CD4-positive, alpha-beta T cell (primary cell): ENCODE measurements around the gene SLC12A3. TPM values are rescaled to one million over a fixed set of nuclear protein-coding genes. Genes with fewer than 3 reads are reported as not detected.

Source experiments
- ATAC-seq: fragments of 200-7000 bp; cut with Tn5 transposase; one replicate; pipeline ENCODE4 v1.10.0; 2022; ENCODE audit warnings: mild to moderate bottlenecking; ENCODE audit not compliant: poor library complexity
- CTCF ChIA-PET: fragments of 350-600 bp; sonication (Branson Sonifier 250); formaldehyde crosslinking; loops from one replicate; lab custom pipeline; 2021; ENCODE audit warnings: antibody characterized with exemption, inconsistent platforms; lab: Charles Lee
- POLR2A ChIA-PET: fragments of 350-600 bp; sonication (Branson Sonifier 250); formaldehyde crosslinking; loops from one replicate; lab custom pipeline; 2021; ENCODE audit warnings: antibody characterized with exemption, inconsistent platforms; lab: Charles Lee
- DNase-seq, 14 experiments: peaks; one replicate each; pipeline ENCODE4 v3.0.0-alpha.2; 2013 to 2020; ENCODE audit warnings: mixed read lengths in 2 of 14
- H3K27ac ChIP-seq, 2 donors: one replicate each; pipeline versions ENCODE4 v1.5.1 to v1.7.0; 2013; ENCODE audit warnings: low read length in 2 of 2, low read depth in 1 of 2, mild to moderate bottlenecking in 1 of 2
- H3K27me3 ChIP-seq, 2 experiments: 1 replicate in 1 of 2; 2 replicates in 1 of 2; pipeline versions ENCODE4 v1.6.1 to v1.7.0; 2013; ENCODE audit warnings: low read length in 2 of 2, control low read depth in 1 of 2, mild to moderate bottlenecking in 1 of 2, moderate library complexity in 1 of 2; ENCODE audit not compliant: insufficient read depth in 2 of 2, control insufficient read depth in 1 of 2
- H3K36me3 ChIP-seq: one replicate; pipeline ENCODE4 v1.6.1; 2013; ENCODE audit warnings: low read length, control low read depth; ENCODE audit not compliant: insufficient read depth
- H3K4me1 ChIP-seq: one replicate; pipeline ENCODE4 v1.6.1; 2013; ENCODE audit warnings: low read length, control low read depth; ENCODE audit not compliant: insufficient read depth
- H3K4me3 ChIP-seq: one replicate; pipeline ENCODE4 v1.5.1; 2013; ENCODE audit warnings: mild to moderate bottlenecking, low read length, moderate library complexity
- H3K9me3 ChIP-seq, 2 experiments: 1 replicate in 1 of 2; 2 replicates in 1 of 2; pipeline versions ENCODE4 v1.6.1 to v1.7.0; 2013; ENCODE audit warnings: low read length in 2 of 2, mild to moderate bottlenecking in 2 of 2, control low read depth in 1 of 2, moderate library complexity in 1 of 2; ENCODE audit not compliant: control insufficient read depth in 1 of 2, insufficient read depth in 1 of 2
- H3K27ac Mint-ChIP-seq: one replicate; pipeline ENCODE4 v1.8.0; 2020; ENCODE audit warnings: mixed read lengths
- H3K27me3 Mint-ChIP-seq: one replicate; pipeline ENCODE4 v1.8.0; 2021; ENCODE audit warnings: mixed read lengths
- H3K36me3 Mint-ChIP-seq: one replicate; pipeline ENCODE4 v1.8.0; 2021; ENCODE audit warnings: low read depth, mixed read lengths
- H3K4me1 Mint-ChIP-seq: one replicate; pipeline ENCODE4 v1.8.0; 2021; ENCODE audit warnings: low read depth, mixed read lengths
- H3K4me3 Mint-ChIP-seq: one replicate; pipeline ENCODE4 v1.8.0; 2020; ENCODE audit warnings: mild to moderate bottlenecking, mixed read lengths
- H3K9me3 Mint-ChIP-seq: one replicate; pipeline ENCODE4 v1.8.0; 2020; ENCODE audit warnings: mixed read lengths
- intact Hi-C, 2 experiments: fragments of 100-400 bp; cut with DNase I in 1 of 2; cut with micrococcal nuclease in 1 of 2; formaldehyde crosslinking; loops; one replicate each; pipeline versions ENCODE4 v1.15.1 to v1.9.0; 2023 to 2025; cut with DNase I, micrococcal nuclease
- total RNA-seq, 174 experiments: library from RNA in 2 of 174; stranded (reverse) in 2 of 174; gene quantifications; one replicate each; pipeline ENCODE4 v1.2.3 and lab custom pipeline; 2021 to 2026
- TF ChIP-seq, protein P1 (sequence below): fragments of 200-600 bp; IDR thresholded peaks from one replicate; pipeline ENCODE4 v1.8.0; 2022; ENCODE audit warnings: antibody characterized with exemption, mild to moderate bottlenecking

SLC12A3 gene
- total RNA-seq, 2 experiments from 2014 or later = not detected

DNA sequence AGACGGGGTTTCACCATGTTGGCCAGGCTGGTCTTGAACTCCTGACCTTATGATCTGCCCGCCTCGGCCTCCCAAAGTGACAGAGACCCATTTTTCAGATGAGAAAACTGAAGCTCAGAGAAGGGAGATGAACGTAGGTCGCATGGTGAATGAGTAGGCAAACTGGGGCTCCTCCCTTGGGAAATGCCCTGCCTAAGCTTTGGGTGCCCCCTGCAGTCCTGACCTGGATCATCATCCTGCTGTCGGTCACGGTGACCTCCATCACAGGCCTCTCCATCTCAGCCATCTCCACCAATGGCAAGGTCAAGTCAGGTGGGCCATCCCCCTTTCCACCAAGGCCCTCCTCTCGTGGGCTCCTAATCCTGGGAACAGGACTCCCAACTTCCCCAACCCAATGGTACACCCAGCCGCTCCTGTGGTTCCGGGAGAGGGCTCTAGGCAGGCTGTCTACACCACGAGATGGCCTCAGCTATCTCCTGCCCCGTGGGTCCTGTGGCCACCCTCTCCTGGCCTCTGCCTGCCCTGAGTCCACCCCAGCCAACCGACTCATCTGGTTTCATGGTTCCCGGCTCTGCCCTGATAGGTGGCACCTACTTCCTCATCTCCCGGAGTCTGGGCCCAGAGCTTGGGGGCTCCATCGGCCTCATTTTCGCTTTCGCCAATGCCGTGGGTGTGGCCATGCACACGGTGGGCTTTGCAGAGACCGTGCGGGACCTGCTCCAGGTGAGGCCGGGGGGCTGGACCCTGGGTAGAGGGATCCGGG lies 4.7 kb downstream of the SLC12A3 start:
- Mint-ChIP-seq H3K36me3 (no peaks in the 10 kb centered on the region), H3K27me3 (no peaks in the 10 kb centered on the region), H3K9me3 (no peaks in the 10 kb centered on the region), H3K4me3 (no peak overlapping the region), H3K27ac (no peak overlapping the region), H3K4me1 (peaks cover 6% of the 10 kb centered on the region)
- H3K36me3 ChIP-seq = no peaks in the 10 kb centered on the region
- no peak overlapping the region for H3K4me3 ChIP-seq
- intact Hi-C loops = loop anchor here (5.0 to 10.0 kb wide), 4 partner anchors 63 to 298 kb away; partner anchors contain the start of gene HERPUD1 (in 2 of the 2)
- H3K27ac ChIP-seq = no peak overlapping the region
- no peaks in the 10 kb centered on the region for H3K27me3 ChIP-seq
- H3K4me1 ChIP-seq = peaks cover 15% of the 10 kb centered on the region
- TF ChIP-seq, protein P1, sequence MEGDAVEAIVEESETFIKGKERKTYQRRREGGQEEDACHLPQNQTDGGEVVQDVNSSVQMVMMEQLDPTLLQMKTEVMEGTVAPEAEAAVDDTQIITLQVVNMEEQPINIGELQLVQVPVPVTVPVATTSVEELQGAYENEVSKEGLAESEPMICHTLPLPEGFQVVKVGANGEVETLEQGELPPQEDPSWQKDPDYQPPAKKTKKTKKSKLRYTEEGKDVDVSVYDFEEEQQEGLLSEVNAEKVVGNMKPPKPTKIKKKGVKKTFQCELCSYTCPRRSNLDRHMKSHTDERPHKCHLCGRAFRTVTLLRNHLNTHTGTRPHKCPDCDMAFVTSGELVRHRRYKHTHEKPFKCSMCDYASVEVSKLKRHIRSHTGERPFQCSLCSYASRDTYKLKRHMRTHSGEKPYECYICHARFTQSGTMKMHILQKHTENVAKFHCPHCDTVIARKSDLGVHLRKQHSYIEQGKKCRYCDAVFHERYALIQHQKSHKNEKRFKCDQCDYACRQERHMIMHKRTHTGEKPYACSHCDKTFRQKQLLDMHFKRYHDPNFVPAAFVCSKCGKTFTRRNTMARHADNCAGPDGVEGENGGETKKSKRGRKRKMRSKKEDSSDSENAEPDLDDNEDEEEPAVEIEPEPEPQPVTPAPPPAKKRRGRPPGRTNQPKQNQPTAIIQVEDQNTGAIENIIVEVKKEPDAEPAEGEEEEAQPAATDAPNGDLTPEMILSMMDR = no peak
- ATAC-seq = no peak
- POLR2A ChIA-PET = no interaction called here
- no peaks in the 10 kb centered on the region for H3K9me3 ChIP-seq
- CTCF ChIA-PET = no interaction called here
- DNase-seq = peak in 4 of 14 experiments; percentile 17 to 74 (median 46)

- Histone ChIP-seq H3K27me3 (no peaks in the 10 kb centered on the region), H3K4me1 (peaks cover 13% of the 10 kb centered on the region), H3K36me3 (no peaks in the 10 kb centered on the region), H3K9me3 (no peaks in the 10 kb centered on the region), H3K4me3 (no peak overlapping the region), H3K27ac (no peak overlapping the region)
- TF ChIP-seq, protein P1 = no peak
- no peaks in the 10 kb centered on the region for H3K27me3 Mint-ChIP-seq
- no peak overlapping the region for H3K27ac Mint-ChIP-seq
- no peak for ATAC-seq
- ChIA-PET POLR2A (no interaction called here), CTCF (no interaction called here)
- peaks cover 6% of the 10 kb centered on the region for H3K4me1 Mint-ChIP-seq
- intact Hi-C loops = no loop called here
- no peak overlapping the region for H3K4me3 Mint-ChIP-seq
- no peaks in the 10 kb centered on the region for H3K36me3 Mint-ChIP-seq
- DNase-seq = no peak
- no peaks in the 10 kb centered on the region for H3K9me3 Mint-ChIP-seq
Observed at GRCh38 chr16:56870276-56870888, 5.4 kb downstream of the SLC12A3 start.

DNA sequence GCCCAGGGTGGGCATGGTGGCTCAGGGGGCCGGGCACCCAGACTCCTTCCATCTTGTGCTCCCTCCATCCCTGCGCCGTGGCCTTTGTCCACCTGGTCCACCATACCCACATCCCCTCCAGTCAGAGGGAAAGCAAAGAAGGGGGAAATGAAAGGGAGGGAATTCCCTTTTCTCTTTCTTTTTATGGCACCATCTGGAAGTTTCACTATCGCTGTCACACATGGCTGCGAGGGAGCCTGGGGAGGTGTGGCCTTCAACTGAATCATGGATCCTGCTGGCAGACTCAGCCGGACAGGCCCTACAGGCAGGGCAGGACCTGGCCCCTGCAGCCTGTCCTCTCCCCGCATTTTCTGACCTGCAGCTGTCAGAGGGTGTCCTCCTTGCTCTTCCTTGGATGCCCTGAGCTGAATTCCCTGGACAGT lies 6.2 kb downstream of the SLC12A3 start:
- H3K36me3 ChIP-seq = no peaks in the 10 kb centered on the region
- ChIA-PET CTCF (no interaction called here), POLR2A (no interaction called here)
- Mint-ChIP-seq H3K4me1 (peaks cover 6% of the 10 kb centered on the region), H3K27me3 (no peaks in the 10 kb centered on the region), H3K27ac (no peak overlapping the region), H3K9me3 (no peaks in the 10 kb centered on the region), H3K36me3 (no peaks in the 10 kb centered on the region), H3K4me3 (no peak overlapping the region)
- peak in 2 of 14 experiments; percentile 36 to 47 for DNase-seq
- H3K4me1 ChIP-seq = peaks cover 13% of the 10 kb centered on the region
- H3K9me3 ChIP-seq = no peaks in the 10 kb centered on the region
- no peak overlapping the region for H3K27ac ChIP-seq
- no peaks in the 10 kb centered on the region for H3K27me3 ChIP-seq
- H3K4me3 ChIP-seq = no peak overlapping the region
- intact Hi-C loops = no loop called here
- no peak for ATAC-seq
- TF ChIP-seq, protein P1 = no peak
